Mucosa of stomach (tissue), 1 donor: ENCODE data around the gene RHBDF2.

Source experiments
- H3K27me3 ChIP-seq: one replicate; pipeline ENCODE4 v1.7.0; 2013; ENCODE audit warnings: mild to moderate bottlenecking, low read length; ENCODE audit not compliant: control insufficient read depth, insufficient read depth
- H3K36me3 ChIP-seq: one replicate; pipeline ENCODE4 v1.7.0; 2013; ENCODE audit warnings: low read length; ENCODE audit not compliant: control insufficient read depth, insufficient read depth
- H3K4me1 ChIP-seq: one replicate; pipeline ENCODE4 v1.7.0; 2013; ENCODE audit warnings: mild to moderate bottlenecking, low read length; ENCODE audit not compliant: control insufficient read depth, insufficient read depth
- H3K4me3 ChIP-seq: one replicate; pipeline ENCODE4 v1.7.0; 2013; ENCODE audit warnings: low read length
- H3K9ac ChIP-seq: one replicate; pipeline ENCODE4 v1.7.0; 2013; ENCODE audit warnings: mild to moderate bottlenecking, low read length, moderate library complexity
- H3K9me3 ChIP-seq: one replicate; pipeline ENCODE4 v1.7.0; 2013; ENCODE audit warnings: mild to moderate bottlenecking, low read length, moderate library complexity; ENCODE audit not compliant: control insufficient read depth
- donor health status: Pancreatic carcinoma.

The RHBDF2 gene

DNA sequence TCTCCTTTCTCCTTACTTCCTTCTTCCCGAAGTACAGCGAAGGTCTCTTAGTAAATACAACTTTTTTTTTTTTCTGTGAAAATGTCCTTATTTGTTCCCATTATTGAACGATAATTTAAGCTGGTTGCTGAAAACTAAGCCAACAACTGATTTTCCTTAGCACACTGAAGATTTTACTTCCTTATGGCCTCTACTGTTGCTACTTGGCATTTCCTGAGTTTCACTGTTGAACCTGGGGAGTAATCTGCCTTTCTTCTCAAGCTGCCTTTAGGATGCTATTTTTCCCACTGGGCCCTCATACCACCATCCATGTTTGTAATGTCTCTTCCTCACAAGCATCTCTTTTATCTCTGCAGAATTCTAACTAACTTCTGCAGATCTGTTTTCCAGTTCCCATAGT is 74.4 kb downstream of the RHBDF2 start:
- H3K36me3 ChIP-seq: no peaks in the 10 kb centered on the region
- no peaks in the 10 kb centered on the region for H3K9me3 ChIP-seq
- H3K27me3 ChIP-seq: no peaks in the 10 kb centered on the region
- H3K9ac ChIP-seq: no peak overlapping the region
- H3K4me3 ChIP-seq: no peak overlapping the region
- H3K4me1 ChIP-seq: no peaks in the 10 kb centered on the region

DNA sequence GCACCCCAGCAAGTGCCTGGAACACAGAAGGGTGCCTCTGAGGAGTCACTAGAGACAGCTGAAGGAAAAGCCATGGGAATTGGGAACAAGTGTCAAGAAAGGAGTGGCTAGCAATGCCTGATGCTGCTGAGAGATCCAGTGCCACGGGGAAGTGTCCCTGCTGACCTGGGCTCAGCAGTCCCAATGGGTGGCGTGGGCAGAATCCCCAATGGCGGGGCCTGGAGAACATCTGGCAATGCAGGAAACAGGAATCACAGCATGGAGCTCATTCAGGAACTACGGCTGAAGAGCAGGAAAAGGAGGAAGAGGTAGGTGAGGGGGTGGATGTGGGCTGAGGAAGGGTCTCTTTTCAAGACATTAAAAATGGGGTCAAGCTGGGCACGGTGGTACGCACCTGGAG is 78.4 kb downstream of the RHBDF2 start:
- Histone ChIP-seq H3K4me3 (no peak overlapping the region), H3K36me3 (no peaks in the 10 kb centered on the region)

DNA sequence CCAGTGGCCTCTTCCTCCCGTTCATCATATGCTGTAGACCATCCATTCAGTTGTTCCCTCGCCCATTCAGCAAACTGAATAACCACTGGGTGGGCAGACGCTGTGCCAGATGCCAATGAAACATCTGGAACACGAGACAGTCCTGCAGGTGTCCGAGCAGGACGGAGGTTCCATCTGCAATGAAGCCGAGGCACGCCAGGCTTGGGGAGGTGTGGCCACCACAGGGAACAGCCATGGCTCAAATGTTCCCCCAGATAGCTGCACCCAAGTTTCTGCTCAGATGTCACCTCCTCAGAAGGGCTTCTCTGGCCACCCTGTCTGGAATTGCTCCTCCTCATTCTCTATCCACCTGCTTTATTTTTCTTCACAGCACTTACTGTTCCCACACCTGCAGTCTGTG is 78.8 kb downstream of the RHBDF2 start:
- no peak overlapping the region for H3K4me3 ChIP-seq
- no peaks in the 10 kb centered on the region for H3K27me3 ChIP-seq
- peaks cover 15% of the 10 kb centered on the region for H3K4me1 ChIP-seq
- no peaks in the 10 kb centered on the region for H3K9me3 ChIP-seq
- H3K9ac ChIP-seq: no peak overlapping the region
- H3K36me3 ChIP-seq: no peaks in the 10 kb centered on the region

More for the DNA sequence above, 78.4 kb downstream of the RHBDF2 start:
- Histone ChIP-seq H3K4me1 (peaks cover 10% of the 10 kb centered on the region), H3K27me3 (no peaks in the 10 kb centered on the region), H3K9me3 (no peaks in the 10 kb centered on the region), H3K9ac (no peak overlapping the region)

DNA sequence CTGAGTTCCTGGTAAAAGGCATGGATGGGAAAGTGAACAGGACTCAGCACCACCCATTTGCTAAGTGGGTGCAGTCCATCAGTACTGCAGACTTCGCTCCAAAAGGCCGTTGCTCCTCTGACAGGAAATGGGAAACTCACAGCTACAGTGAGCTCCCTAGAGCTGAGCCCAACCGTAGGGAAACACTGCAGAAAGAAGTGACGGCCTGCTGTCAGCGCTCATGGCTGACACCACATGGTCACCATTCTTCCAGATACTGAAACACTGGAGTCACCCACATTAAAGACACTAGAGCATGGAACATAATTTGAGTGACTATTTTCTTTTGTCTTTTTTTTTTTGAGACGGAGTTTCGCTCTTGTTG is 80.2 kb downstream of the RHBDF2 start:
- Histone ChIP-seq H3K4me1 (peaks cover 24% of the 10 kb centered on the region), H3K9ac (no peak overlapping the region), H3K9me3 (no peaks in the 10 kb centered on the region), H3K36me3 (no peaks in the 10 kb centered on the region), H3K4me3 (no peak overlapping the region), H3K27me3 (no peaks in the 10 kb centered on the region)
